Cardiac muscle cell (in vitro differentiated cells and primary cell): Measurements from ENCODE around the gene SLFNL1. TPM values are rescaled to one million over a fixed set of nuclear protein-coding genes. Genes with fewer than 3 reads are reported as not detected.
A peak's percentile ranks its signal among the peaks of the same experiment; 100 is the strongest.

Source experiments
- DNase-seq, 2 donors: peaks; one replicate each; pipeline versions ENCODE4 v3.0.0 to v3.0.0-alpha.2; 2010 to 2017; ENCODE audit warnings: low read depth in 1 of 2, low spot score in 1 of 2
- H3K27ac ChIP-seq: fragments of 200-600 bp; sonication (generic); 2 replicates; pipeline ENCODE4 v1.5.1; 2016
- H3K27me3 ChIP-seq: fragments of 200-600 bp; sonication (generic); 2 replicates; pipeline ENCODE4 v1.6.0; 2016; ENCODE audit warnings: control low read depth
- H3K36me3 ChIP-seq: fragments of 200-600 bp; sonication (generic); 2 replicates; pipeline ENCODE4 v1.5.1; 2016; ENCODE audit warnings: control low read depth
- H3K4me1 ChIP-seq: fragments of 200-600 bp; sonication (generic); 2 replicates; pipeline ENCODE4 v1.8.1; 2017; ENCODE audit warnings: low read depth, mild to moderate bottlenecking, mixed run types
- H3K4me3 ChIP-seq: fragments of 200-600 bp; sonication (generic); 2 replicates; pipeline ENCODE4 v1.5.1; 2016; ENCODE audit warnings: mild to moderate bottlenecking
- H3K9me3 ChIP-seq: fragments of 200-600 bp; sonication (generic); 2 replicates; pipeline ENCODE4 v1.5.1; 2017; ENCODE audit warnings: low read depth, mild to moderate bottlenecking, control low read depth
- polyA plus RNA-seq: library from polyadenylated mRNA; unstranded; fragments of >200 nt; fragmentation: Nextera tagmentation; extraction: Ambion mirVana; gene quantifications from 2 replicates; pipeline ENCODE4 v1.2.1, GENCODE V29; 2016
- total RNA-seq: library from RNA; depleted of rRNA; stranded (reverse); fragments of >200 nt; gene quantifications from 2 replicates; pipeline ENCODE4 v1.2.3, GENCODE V29; 2016
- TF ChIP-seq, protein P1 (sequence below): IDR thresholded peaks from 2 replicates; pipeline ENCODE4 v1.5.1; 2012; ENCODE audit warnings: low read depth, mild to moderate bottlenecking, low read length

The SLFNL1 gene
- total and polyA plus RNA-seq, 2 experiments from 2014 or later, result 0.73 to 3.0 TPM

DNA sequence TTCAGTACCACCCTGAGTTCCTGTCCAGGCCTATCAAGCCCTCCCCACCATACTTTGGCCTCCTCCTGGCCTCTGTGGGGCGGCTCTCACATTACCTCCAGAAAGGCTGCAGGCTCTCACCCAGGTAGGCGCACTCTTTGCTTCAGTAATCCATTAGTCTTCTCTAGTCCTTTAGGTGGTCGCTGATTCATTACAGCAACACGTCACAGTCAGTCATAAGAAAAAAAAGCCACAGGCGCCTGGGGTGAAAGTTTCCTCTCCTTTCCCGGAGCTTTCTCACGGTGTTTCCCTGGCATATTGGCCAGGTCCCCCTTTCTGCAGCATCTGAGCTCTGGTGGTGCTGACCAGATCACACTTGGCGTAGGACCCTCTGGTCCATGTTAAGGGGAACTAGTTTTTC is 12.1 kb downstream of the SLFNL1 start:
- Histone ChIP-seq H3K27ac (no peak overlapping the region), H3K9me3 (no peaks in the 10 kb centered on the region), H3K4me1 (no peaks in the 10 kb centered on the region), H3K36me3 (peaks cover 39% of the 10 kb centered on the region), H3K27me3 (no peaks in the 10 kb centered on the region), H3K4me3 (no peak overlapping the region)
- TF ChIP-seq, protein P1, sequence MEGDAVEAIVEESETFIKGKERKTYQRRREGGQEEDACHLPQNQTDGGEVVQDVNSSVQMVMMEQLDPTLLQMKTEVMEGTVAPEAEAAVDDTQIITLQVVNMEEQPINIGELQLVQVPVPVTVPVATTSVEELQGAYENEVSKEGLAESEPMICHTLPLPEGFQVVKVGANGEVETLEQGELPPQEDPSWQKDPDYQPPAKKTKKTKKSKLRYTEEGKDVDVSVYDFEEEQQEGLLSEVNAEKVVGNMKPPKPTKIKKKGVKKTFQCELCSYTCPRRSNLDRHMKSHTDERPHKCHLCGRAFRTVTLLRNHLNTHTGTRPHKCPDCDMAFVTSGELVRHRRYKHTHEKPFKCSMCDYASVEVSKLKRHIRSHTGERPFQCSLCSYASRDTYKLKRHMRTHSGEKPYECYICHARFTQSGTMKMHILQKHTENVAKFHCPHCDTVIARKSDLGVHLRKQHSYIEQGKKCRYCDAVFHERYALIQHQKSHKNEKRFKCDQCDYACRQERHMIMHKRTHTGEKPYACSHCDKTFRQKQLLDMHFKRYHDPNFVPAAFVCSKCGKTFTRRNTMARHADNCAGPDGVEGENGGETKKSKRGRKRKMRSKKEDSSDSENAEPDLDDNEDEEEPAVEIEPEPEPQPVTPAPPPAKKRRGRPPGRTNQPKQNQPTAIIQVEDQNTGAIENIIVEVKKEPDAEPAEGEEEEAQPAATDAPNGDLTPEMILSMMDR, result no peak
- no peak for DNase-seq

DNA sequence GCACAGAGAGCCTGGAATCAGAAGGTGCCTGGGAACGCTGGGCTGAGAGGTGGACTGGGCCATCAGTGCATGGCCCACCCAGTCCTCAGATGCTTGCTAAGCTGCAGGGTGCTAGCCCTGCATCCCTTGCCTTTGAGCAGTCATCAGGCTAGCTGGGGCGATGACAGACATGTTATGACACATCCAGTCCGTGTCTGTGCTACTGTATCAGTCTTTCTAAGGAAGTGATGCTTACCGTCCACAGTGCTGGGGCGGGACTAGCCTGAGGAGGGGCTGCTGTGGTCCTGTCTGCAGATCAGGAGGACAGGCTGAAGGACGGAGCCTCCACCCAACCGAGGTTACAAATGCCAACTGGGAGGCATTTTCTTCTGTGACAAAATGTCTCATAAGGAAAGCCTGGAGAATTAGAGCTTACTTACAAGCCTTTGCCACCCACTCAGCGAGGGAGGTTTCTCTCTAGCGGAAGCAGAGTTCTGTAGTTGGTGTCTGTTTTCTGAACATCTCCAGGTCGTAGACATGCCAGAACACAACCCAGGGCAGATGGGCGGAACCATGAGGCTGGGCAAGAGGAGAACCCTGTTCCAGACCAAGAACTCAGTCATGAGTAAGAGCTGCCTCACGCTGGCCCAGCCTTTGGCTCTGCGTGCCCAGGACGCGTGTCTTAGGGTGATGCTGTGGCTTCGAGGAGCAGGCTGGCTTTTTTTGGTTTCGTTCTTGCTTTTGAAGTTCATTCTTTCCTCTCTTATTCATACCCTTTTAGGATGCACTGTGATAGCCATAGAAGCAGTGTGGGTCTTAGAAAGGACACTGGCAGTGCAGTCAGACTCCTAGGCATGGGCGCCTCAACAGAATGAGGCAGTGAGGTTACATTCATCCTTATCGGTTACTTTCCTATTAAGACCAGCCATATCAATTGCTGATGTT is 14.3 kb downstream of the SLFNL1 start:
- DNase-seq, result no peak

DNA sequence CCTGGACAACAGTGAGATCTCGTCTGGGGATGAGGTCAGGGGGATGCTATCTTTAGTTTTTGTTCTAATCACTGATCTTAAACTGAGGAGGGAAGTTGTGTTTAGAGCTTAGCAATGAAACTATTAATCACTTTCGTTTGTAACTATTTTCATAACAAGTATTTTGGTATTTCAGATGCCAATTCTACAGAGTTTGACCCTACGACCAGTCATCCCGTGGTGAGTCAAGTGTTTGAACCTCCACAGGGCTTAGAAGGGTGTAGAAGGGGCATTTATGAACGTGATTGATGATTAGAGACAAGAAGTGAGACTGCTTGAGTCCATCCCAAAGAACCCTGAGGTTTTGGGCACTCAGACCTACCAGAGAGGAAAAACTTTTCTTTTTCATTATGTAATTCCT is 15.6 kb downstream of the SLFNL1 start:
- H3K9me3 ChIP-seq, result no peaks in the 10 kb centered on the region
- H3K27me3 ChIP-seq, result no peaks in the 10 kb centered on the region
- no peak for DNase-seq
- H3K27ac ChIP-seq, result no peak overlapping the region
- no peak overlapping the region for H3K4me3 ChIP-seq
- no peaks in the 10 kb centered on the region for H3K4me1 ChIP-seq
- H3K36me3 ChIP-seq, result peaks cover 35% of the 10 kb centered on the region
- TF ChIP-seq, protein P1, result no peak

More for the DNA sequence above, 14.3 kb downstream of the SLFNL1 start:
- Histone ChIP-seq H3K9me3 (no peaks in the 10 kb centered on the region), H3K4me3 (no peak overlapping the region), H3K4me1 (no peaks in the 10 kb centered on the region), H3K27me3 (no peaks in the 10 kb centered on the region), H3K36me3 (peaks cover 39% of the 10 kb centered on the region), H3K27ac (no peak overlapping the region)
- TF ChIP-seq, protein P1, result no peak

DNA sequence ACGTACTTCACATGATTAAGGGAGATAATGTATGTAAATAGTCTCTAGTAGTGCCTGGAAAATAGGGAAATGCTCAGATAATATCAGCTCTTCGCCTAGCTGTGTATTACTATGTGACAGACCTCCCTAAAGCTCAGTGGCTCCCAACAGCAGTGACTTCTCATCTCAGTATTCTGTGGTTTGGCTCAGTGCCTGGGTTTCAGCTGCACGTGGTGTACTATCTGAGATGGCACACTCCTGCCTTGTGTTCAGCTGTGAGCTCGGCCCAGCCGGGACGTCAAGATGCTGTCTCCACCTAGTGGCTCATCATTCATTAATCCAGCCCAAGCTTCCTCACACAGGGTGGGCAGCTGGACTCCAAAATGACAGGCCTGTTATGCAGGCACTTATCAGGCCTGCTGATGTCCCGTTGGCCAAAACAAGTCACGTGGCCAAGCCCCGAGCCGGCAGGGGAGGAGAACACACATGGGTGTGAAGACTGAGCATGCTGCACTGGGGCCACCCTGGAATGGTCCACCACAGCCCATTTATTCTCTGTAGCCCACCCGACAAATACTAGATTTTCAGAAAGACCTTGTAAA is 17.8 kb downstream of the SLFNL1 start:
- H3K4me1 ChIP-seq, result no peaks in the 10 kb centered on the region
- peak; percentile 78 to 99 for DNase-seq
- no peak overlapping the region for H3K27ac ChIP-seq
- H3K4me3 ChIP-seq, result no peak overlapping the region
- TF ChIP-seq, protein P1, result peak; percentile 51
- peaks cover 20% of the 10 kb centered on the region for H3K36me3 ChIP-seq
- H3K27me3 ChIP-seq, result no peaks in the 10 kb centered on the region
- no peaks in the 10 kb centered on the region for H3K9me3 ChIP-seq

DNA sequence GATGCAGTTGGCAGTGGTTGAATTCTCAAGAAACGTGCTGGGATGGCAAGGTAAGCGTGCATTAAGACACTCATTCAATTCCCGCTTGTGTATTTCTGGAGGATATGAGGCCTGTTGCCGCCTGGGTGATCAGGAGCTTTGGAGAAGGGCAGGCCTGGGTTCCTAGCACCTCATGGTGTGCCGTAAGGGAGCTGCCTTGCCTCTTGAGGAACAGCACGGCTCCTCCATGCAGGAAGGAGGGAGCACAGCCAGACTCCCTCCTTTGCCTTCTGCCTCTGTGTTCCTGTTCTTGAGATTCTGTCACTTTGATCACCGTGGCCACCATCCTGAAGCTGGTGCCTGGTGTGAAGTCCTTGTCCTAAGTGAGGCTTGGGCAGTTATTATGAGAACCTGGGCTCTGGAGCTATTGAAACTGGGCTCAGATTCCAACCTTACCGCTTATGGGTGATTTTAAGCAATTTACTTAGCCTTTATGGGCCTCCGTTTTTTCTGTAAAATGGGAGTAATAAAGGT is 18.3 kb downstream of the SLFNL1 start:
- Histone ChIP-seq H3K27ac (no peak overlapping the region), H3K4me3 (no peak overlapping the region), H3K27me3 (no peaks in the 10 kb centered on the region), H3K4me1 (no peaks in the 10 kb centered on the region), H3K36me3 (peaks cover 15% of the 10 kb centered on the region), H3K9me3 (no peaks in the 10 kb centered on the region)
- DNase-seq, result no peak
- TF ChIP-seq, protein P1, result no peak
